ENCODE results near the gene PACS2. TPM values are rescaled to one million over a fixed set of nuclear protein-coding genes. Genes with fewer than 3 reads are reported as not detected.

Gene PACS2
- polyA plus RNA-seq, 3 donors = 3.1 to 87.0 (median 3.7) TPM

- WGBS (ENCODE audit: insufficient coverage) = 94% methylated on average over 33 of the region's 34 CpGs
- Histone ChIP-seq H3K36me3 (replicated peaks in 1 of 2; ENCODE audit: control insufficient read depth in 1 of 2, insufficient read depth in 2 of 2, low read length in 2 of 2) (peaks cover 15 to 23% of the 10 kb centered on the region in 2 donors), H4K20me1 (ENCODE audit: insufficient read depth, low read length) (peaks cover 6% of the 10 kb centered on the region), H2AFZ (ENCODE audit: insufficient read depth, low read depth, low read length, poor library complexity, severe bottlenecking) (no peak overlapping the region), H3K9ac (ENCODE audit: insufficient read depth, low read length, poor library complexity, severe bottlenecking) (no peak overlapping the region), H3K79me2 (ENCODE audit: insufficient read depth, low read length) (no peaks in the 10 kb centered on the region), H3K27me3 (ENCODE audit: control insufficient read depth in 2 of 2, insufficient read depth in 2 of 2, low read length in 2 of 2) (peaks cover 0 to 4% of the 10 kb centered on the region in 2 donors), H3K4me2 (replicated peaks; ENCODE audit: extremely low read depth, low read length, poor library complexity, severe bottlenecking) (no peak overlapping the region), H3K27ac (ENCODE audit: low read depth in 1 of 2, low read length in 2 of 2) (no peak overlapping the region), H3K9me3 (replicated peaks in 1 of 2; ENCODE audit: control insufficient read depth in 1 of 2, insufficient read depth in 1 of 2, low read length in 2 of 2) (no peaks in the 10 kb centered on the region), H3K4me1 (ENCODE audit: control insufficient read depth in 1 of 2, insufficient read depth in 2 of 2, low read length in 2 of 2) (peaks cover 3 to 6% of the 10 kb centered on the region in 2 donors), H3K4me3 (replicated peaks in 1 of 3; ENCODE audit: low read depth in 2 of 3, low read length in 3 of 3) (no peak overlapping the region)
- DNase-seq = no peak
- Mint-ChIP-seq H3K4me1 (peaks cover 8% of the 10 kb centered on the region), H3K4me3 (no peak overlapping the region), H3K27me3 (ENCODE audit: low read depth in 3 of 3) (peaks cover 8 to 17% (median 15%) of the 10 kb centered on the region in 3 donors), H3K27ac (no peak overlapping the region), H3K36me3 (peaks cover 18 to 27% of the 10 kb centered on the region in 2 donors), H3K9me3 (peaks cover 0 to 3% (median 0%) of the 10 kb centered on the region in 7 donors)
- intact Hi-C loops (cut with micrococcal nuclease) = no loop called here
- TF ChIP-seq CTCF (IDR thresholded peaks at IDR 0.05) = no peak
Measured at GRCh38 chr14:105367116-105368031, 52.8 kb downstream of the PACS2 start.

GRCh38 chr14:105368032-105368417 lies 53.5 kb downstream of the PACS2 start:
- peaks cover 0 to 4% of the 10 kb centered on the region in 2 donors for H3K27me3 ChIP-seq (ENCODE audit: control insufficient read depth in 2 of 2, insufficient read depth in 2 of 2, low read length in 2 of 2)
- no peak overlapping the region for H3K27ac ChIP-seq (ENCODE audit: low read depth in 1 of 2, low read length in 2 of 2)
- H3K4me3 ChIP-seq (replicated peaks in 1 of 3; ENCODE audit: low read depth in 2 of 3, low read length in 3 of 3) = no peak overlapping the region
- peaks cover 6% of the 10 kb centered on the region for H4K20me1 ChIP-seq (ENCODE audit: insufficient read depth, low read length)
- peaks cover 18 to 27% of the 10 kb centered on the region in 2 donors for H3K36me3 Mint-ChIP-seq
- H2AFZ ChIP-seq (ENCODE audit: insufficient read depth, low read depth, low read length, poor library complexity, severe bottlenecking) = no peak overlapping the region
- peaks cover 15 to 23% of the 10 kb centered on the region in 2 donors for H3K36me3 ChIP-seq (replicated peaks in 1 of 2; ENCODE audit: control insufficient read depth in 1 of 2, insufficient read depth in 2 of 2, low read length in 2 of 2)
- intact Hi-C loops (cut with micrococcal nuclease) = no loop called here
- H3K79me2 ChIP-seq (ENCODE audit: insufficient read depth, low read length) = no peaks in the 10 kb centered on the region
- no peak for TF ChIP-seq CTCF (IDR thresholded peaks at IDR 0.05)
- H3K4me1 ChIP-seq (ENCODE audit: control insufficient read depth in 1 of 2, insufficient read depth in 2 of 2, low read length in 2 of 2) = peaks cover 3 to 6% of the 10 kb centered on the region in 2 donors
- no peak for DNase-seq
- WGBS (ENCODE audit: insufficient coverage) = 98% methylated on average over 20 of the region's 20 CpGs
- H3K27ac Mint-ChIP-seq = peak overlapping the region in 1 of 7 donors; percentile 66
- H3K9me3 Mint-ChIP-seq = no peaks in the 10 kb centered on the region
- peaks cover 8 to 17% (median 15%) of the 10 kb centered on the region in 3 donors for H3K27me3 Mint-ChIP-seq (ENCODE audit: low read depth in 3 of 3)
- H3K4me1 Mint-ChIP-seq = peaks cover 8% of the 10 kb centered on the region
- no peak overlapping the region for H3K4me3 Mint-ChIP-seq
- no peak overlapping the region for H3K9ac ChIP-seq (ENCODE audit: insufficient read depth, low read length, poor library complexity, severe bottlenecking)
- H3K4me2 ChIP-seq (replicated peaks; ENCODE audit: extremely low read depth, low read length, poor library complexity, severe bottlenecking) = no peak overlapping the region
- no peaks in the 10 kb centered on the region for H3K9me3 ChIP-seq (replicated peaks in 1 of 2; ENCODE audit: control insufficient read depth in 1 of 2, insufficient read depth in 1 of 2, low read length in 2 of 2)
